ENCODE measurements around the gene TGFA.

DNA sequence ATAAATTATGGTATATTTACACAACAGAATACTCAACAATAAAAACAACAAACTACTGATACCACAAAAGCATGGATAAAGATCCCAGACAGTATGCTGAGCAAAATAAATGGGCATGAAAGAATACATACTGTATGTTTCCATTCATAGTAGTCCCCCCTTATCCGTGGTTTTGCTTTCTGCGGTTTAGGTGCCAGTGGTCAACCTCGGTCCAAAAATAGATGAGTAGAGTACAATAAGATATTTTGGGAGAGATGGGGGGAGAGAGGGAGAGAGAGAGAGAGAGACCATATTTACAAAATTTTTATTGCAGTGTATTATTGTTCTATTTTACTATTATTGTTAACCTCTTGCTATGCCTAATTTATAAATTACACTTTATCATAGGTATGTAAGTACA is 21.0 kb upstream of the TGFA start:
- TF ChIP-seq, protein P1, sequence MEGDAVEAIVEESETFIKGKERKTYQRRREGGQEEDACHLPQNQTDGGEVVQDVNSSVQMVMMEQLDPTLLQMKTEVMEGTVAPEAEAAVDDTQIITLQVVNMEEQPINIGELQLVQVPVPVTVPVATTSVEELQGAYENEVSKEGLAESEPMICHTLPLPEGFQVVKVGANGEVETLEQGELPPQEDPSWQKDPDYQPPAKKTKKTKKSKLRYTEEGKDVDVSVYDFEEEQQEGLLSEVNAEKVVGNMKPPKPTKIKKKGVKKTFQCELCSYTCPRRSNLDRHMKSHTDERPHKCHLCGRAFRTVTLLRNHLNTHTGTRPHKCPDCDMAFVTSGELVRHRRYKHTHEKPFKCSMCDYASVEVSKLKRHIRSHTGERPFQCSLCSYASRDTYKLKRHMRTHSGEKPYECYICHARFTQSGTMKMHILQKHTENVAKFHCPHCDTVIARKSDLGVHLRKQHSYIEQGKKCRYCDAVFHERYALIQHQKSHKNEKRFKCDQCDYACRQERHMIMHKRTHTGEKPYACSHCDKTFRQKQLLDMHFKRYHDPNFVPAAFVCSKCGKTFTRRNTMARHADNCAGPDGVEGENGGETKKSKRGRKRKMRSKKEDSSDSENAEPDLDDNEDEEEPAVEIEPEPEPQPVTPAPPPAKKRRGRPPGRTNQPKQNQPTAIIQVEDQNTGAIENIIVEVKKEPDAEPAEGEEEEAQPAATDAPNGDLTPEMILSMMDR (IDR thresholded peaks at IDR 0.05), result no peak
- TF ChIP-seq POLR2A (IDR thresholded peaks at IDR 0.05) (no peak), POLR2AphosphoS5 (IDR thresholded peaks at IDR 0.05) (no peak)

All from upper lobe of left lung (tissue), 4 donors.